Thymus (tissue), 11 donors: ENCODE results near the gene SIGLEC10. TPM values are rescaled to one million over a fixed set of nuclear protein-coding genes. Genes with fewer than 3 reads are reported as not detected.
"Not testable (repeated sequence)": the region's sequence is repeated elsewhere in the genome, so short reads cannot be mapped to it uniquely, and the experiment has no call there.

Experiments used
- DNase-seq, 9 donors: peaks; one replicate each; pipeline ENCODE4 v3.0.0-alpha.2; 2013; ENCODE audit warnings: low spot score in 9 of 9, low read depth in 6 of 9, missing footprints in 1 of 9
- H3K27ac ChIP-seq, 2 donors: one replicate each; pipeline ENCODE4 v1.5.1; 2013; ENCODE audit warnings: control low read depth in 1 of 2, low read depth in 1 of 2, low read length in 1 of 2, mild to moderate bottlenecking in 1 of 2, moderate library complexity in 1 of 2
- H3K27me3 ChIP-seq, 2 donors: one replicate each; pipeline ENCODE4 v1.5.1; 2013; ENCODE audit warnings: low read length in 1 of 2; ENCODE audit not compliant: control insufficient read depth in 2 of 2, insufficient read depth in 1 of 2
- H3K36me3 ChIP-seq, 2 donors: one replicate each; pipeline ENCODE4 v1.5.1; 2013; ENCODE audit warnings: low read length in 1 of 2, mild to moderate bottlenecking in 1 of 2, moderate library complexity in 1 of 2; ENCODE audit not compliant: control insufficient read depth in 2 of 2, insufficient read depth in 2 of 2
- H3K4me1 ChIP-seq, 2 donors: one replicate each; pipeline ENCODE4 v1.5.1; 2013; ENCODE audit warnings: low read length in 2 of 2; ENCODE audit not compliant: control insufficient read depth in 2 of 2, insufficient read depth in 2 of 2
- H3K4me3 ChIP-seq, 2 donors: one replicate each; pipeline ENCODE4 v1.5.1; 2013; ENCODE audit warnings: low read length in 2 of 2, control low read depth in 1 of 2, mild to moderate bottlenecking in 1 of 2
- H3K9me3 ChIP-seq, 2 donors: one replicate each; pipeline ENCODE4 v1.5.1; 2013; ENCODE audit warnings: low read length in 1 of 2, mild to moderate bottlenecking in 1 of 2; ENCODE audit not compliant: control insufficient read depth in 2 of 2, insufficient read depth in 1 of 2
- WGBS: extraction: QIAGEN DNeasy Blood & Tissue Kit; methylation state at CpG from one replicate; pipeline ENCODE4 v1.1.7; 2013; 5-methylcytosine and 5-hydroxymethylcytosine counted together
- polyA plus RNA-seq: library from polyadenylated mRNA; stranded (reverse); fragments of 200-250 nt; gene quantifications from one replicate; pipeline ENCODE4 v1.2.3, GENCODE V29; 2013
- total RNA-seq: library from RNA; stranded (reverse); fragments of 120-200 nt; gene quantifications from one replicate; pipeline ENCODE4 v1.2.4, GENCODE V29; 2013
- donor health status: healthy.

The SIGLEC10 gene
- total and polyA plus RNA-seq, 2 donors: 7.6 to 19.0 TPM

DNA sequence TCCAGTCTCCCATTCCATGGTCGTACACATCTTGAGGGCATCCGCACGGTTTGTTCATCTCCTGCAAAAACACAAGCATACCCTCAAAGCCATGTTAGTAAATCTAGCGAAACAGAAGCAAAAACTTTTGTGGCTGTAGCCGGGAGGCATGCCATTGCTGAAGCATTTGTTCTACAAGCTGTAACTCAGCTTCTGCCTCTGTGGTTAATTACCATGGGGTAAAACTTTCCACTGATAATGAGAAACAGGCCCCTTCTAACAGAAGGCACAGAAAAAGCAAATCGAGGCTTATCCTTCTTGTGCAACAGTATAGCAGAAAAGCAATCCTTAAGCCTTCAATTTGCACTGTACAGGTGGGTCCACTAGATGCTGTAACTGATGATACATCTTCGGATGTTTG lies 17.5 kb downstream of the SIGLEC10 start:
- not testable (repeated sequence) for H3K4me3 ChIP-seq, DNase-seq, H3K27me3 ChIP-seq, H3K36me3 ChIP-seq
- peaks cover 3 to 16% of the 10 kb centered on the region in 2 donors for H3K9me3 ChIP-seq
- H3K4me1 ChIP-seq: peaks cover 0 to 18% of the 10 kb centered on the region in 2 donors
- H3K27ac ChIP-seq: peak overlapping the region in 1 of 2 donors; percentile 80
- WGBS: 93% methylated on average over 7 of the region's 7 CpGs

DNA sequence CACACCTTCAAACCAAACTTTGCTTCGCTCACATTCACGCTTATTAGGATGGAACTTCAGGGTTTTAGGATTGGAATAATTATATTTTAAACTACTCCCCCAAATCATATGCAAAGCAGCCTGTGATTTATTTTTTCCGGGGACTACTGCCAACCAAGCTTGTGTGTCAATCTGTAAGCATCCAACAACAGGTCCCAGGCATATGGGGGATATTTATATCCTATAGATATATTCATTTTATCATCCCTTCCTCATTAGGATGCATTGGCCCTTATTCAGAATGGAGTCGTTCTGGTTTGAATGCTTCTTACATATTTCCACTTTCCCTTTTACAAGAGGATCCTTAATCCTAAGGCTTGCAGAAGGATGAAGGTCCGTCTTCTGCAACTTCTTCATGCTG lies 18.2 kb downstream of the SIGLEC10 start:
- no peaks in the 10 kb centered on the region for H3K27me3 ChIP-seq
- no peak overlapping the region for H3K27ac ChIP-seq
- no peaks in the 10 kb centered on the region for H3K36me3 ChIP-seq
- H3K4me1 ChIP-seq: peaks cover 0 to 25% of the 10 kb centered on the region in 2 donors
- DNase-seq: no peak
- H3K9me3 ChIP-seq: peaks cover 3 to 16% of the 10 kb centered on the region in 2 donors
- no peak overlapping the region for H3K4me3 ChIP-seq
- 98% methylated on average over 5 of the region's 5 CpGs for WGBS

GRCh38 chr19:51398096-51398704 lies 19.2 kb downstream of the SIGLEC10 start:
- H3K27ac ChIP-seq: no peak overlapping the region
- peaks cover 3 to 8% of the 10 kb centered on the region in 2 donors for H3K9me3 ChIP-seq
- H3K4me3 ChIP-seq: no peak overlapping the region
- H3K4me1 ChIP-seq: peaks cover 3 to 32% of the 10 kb centered on the region in 2 donors
- no peaks in the 10 kb centered on the region for H3K36me3 ChIP-seq
- 53% methylated on average over 7 of the region's 7 CpGs for WGBS
- no peaks in the 10 kb centered on the region for H3K27me3 ChIP-seq
- DNase-seq: peak in 1 of 9 donors; percentile 53

GRCh38 chr19:51397453-51397852 lies 20.0 kb downstream of the SIGLEC10 start:
- not testable (repeated sequence) for H3K9me3 ChIP-seq, H3K36me3 ChIP-seq, DNase-seq, H3K4me3 ChIP-seq, H3K27me3 ChIP-seq, H3K27ac ChIP-seq
- peaks cover 3 to 32% of the 10 kb centered on the region in 2 donors for H3K4me1 ChIP-seq
- 88% methylated on average over 9 of the region's 9 CpGs for WGBS

- Histone ChIP-seq H3K27ac (no peak overlapping the region), H3K9me3 (no peaks in the 10 kb centered on the region), H3K27me3 (no peaks in the 10 kb centered on the region), H3K36me3 (no peaks in the 10 kb centered on the region), H3K4me3 (no peak overlapping the region), H3K4me1 (peaks cover 3 to 32% of the 10 kb centered on the region in 2 donors)
- no peak for DNase-seq
- 100% methylated on average over 2 of the region's 2 CpGs for WGBS
Measured at GRCh38 chr19:51396175-51396574, 21.3 kb downstream of the SIGLEC10 start.

DNA sequence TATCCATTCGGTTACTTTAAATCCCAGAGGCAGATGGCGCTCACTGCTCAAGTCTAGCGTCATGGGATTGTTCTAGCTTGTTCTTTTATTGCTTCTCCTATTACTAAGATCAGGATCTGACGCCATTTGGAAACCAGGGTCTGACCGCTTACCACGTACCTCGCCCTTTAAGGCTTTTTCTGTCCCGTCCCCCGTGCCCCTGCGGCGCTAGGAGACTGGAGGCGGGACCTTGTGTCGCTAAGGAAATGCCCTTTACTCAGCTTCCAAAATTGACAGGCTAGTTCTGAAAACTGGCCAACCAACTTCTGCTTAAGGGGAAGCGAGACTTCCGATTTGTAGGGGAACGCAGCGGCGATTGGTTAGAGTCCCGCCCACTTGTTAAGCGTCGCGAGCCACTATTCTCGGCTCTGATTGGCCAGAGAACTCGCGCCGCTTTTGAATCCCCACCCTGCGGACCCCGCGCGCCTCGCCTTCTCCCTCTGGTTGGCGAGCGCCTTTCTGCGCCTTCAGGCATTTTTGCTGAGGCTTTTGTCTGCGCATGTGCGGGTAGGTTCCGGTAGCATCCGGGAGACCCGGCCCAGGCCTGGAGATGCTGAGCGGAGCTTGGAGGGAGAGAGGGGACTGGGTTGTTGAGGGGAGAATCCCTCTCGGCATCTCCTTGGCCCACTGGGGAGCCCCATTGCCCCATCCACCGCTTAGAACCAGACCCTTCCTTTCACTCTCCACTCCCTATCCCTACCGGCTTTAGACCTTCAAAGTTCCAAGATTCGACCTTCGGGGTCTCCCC lies 23.2 kb downstream of the SIGLEC10 start:
- Histone ChIP-seq H3K36me3 (no peaks in the 10 kb centered on the region), H3K9me3 (no peaks in the 10 kb centered on the region), H3K27me3 (no peaks in the 10 kb centered on the region), H3K4me3 (peak overlapping the region; percentile 54 to 55), H3K27ac (peak overlapping the region; percentile 78 to 86), H3K4me1 (peaks cover 7 to 36% of the 10 kb centered on the region in 2 donors)
- WGBS: 3% methylated on average over 45 of the region's 45 CpGs
- DNase-seq: peak; percentile 81 to 98 (median 94)

GRCh38 chr19:51392701-51393100 lies 24.7 kb downstream of the SIGLEC10 start:
- 98% methylated on average over 1 of the region's 1 CpG for WGBS
- no peaks in the 10 kb centered on the region for H3K36me3 ChIP-seq
- DNase-seq: no peak
- no peaks in the 10 kb centered on the region for H3K9me3 ChIP-seq
- H3K27ac ChIP-seq: no peak overlapping the region
- no peaks in the 10 kb centered on the region for H3K27me3 ChIP-seq
- peaks cover 7 to 36% of the 10 kb centered on the region in 2 donors for H3K4me1 ChIP-seq
- H3K4me3 ChIP-seq: no peak overlapping the region

DNA sequence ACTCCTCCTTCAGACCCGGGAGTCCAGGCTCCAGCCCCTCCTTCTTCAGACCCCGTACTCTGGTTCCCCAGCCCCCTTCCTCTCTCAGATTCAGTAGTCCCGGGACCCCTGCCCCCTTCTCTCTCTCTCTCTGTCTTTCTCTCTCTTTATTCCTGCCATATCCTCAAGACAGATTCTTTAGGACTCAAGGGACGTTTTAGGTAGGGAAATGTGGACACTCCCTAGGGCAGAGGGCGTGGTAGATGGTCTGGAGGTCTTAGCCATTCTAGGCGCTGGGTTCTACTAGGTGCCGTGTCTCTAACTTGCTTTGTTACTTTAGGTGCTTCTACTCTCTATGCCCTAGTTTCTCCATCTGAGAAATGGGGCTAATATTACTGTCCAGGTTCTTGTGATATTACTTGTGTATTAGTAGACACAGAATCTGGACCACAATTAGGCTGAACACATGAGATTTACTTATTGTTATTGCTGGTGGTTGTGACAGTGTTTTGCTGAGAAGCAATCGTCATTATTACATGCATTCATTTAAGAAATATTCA lies 26.3 kb downstream of the SIGLEC10 start:
- WGBS: 72% methylated on average over 8 of the region's 8 CpGs
- peak overlapping the region in 1 of 2 donors; percentile 29 for H3K4me3 ChIP-seq
- H3K27ac ChIP-seq: peak overlapping the region in 1 of 2 donors; percentile 32
- no peaks in the 10 kb centered on the region for H3K36me3 ChIP-seq
- no peak for DNase-seq
- no peaks in the 10 kb centered on the region for H3K27me3 ChIP-seq
- H3K4me1 ChIP-seq: peaks cover 7 to 36% of the 10 kb centered on the region in 2 donors
- H3K9me3 ChIP-seq: no peaks in the 10 kb centered on the region

DNA sequence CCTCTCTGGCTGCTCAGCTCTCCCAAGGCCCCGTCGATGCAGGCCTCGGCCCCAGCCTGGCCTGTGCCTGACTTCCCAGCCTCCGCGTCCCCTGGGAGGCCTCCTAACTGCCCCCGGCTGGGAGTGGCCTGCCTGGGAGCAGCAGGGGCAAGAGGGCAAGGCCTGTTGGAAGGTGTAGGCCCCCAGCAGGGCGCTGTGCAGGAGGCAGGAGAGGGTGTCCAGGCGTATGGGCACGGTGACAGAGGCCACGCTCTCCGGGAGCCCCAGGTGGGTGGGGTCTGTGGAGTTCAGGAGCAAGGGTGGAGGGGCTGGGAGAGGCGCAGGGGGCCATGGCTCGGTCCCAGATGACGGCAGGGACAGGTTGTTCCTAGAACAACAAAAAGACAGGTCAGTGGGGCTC lies 28.3 kb downstream of the SIGLEC10 start:
- WGBS: 97% methylated on average over 14 of the region's 14 CpGs
- DNase-seq: no peak

More for the DNA sequence above, 28.3 kb downstream of the SIGLEC10 start:
- H3K4me1 ChIP-seq: peaks cover 7 to 24% of the 10 kb centered on the region in 2 donors
- no peaks in the 10 kb centered on the region for H3K27me3 ChIP-seq
- no peak overlapping the region for H3K27ac ChIP-seq
- no peak overlapping the region for H3K4me3 ChIP-seq
- H3K9me3 ChIP-seq: no peaks in the 10 kb centered on the region
- no peaks in the 10 kb centered on the region for H3K36me3 ChIP-seq
